ENCODE data around the gene SLC2A13.
"Not testable (repeated sequence)": the region's sequence is repeated elsewhere in the genome, so short reads cannot be mapped to it uniquely, and the experiment has no call there.

SLC2A13 gene

DNA sequence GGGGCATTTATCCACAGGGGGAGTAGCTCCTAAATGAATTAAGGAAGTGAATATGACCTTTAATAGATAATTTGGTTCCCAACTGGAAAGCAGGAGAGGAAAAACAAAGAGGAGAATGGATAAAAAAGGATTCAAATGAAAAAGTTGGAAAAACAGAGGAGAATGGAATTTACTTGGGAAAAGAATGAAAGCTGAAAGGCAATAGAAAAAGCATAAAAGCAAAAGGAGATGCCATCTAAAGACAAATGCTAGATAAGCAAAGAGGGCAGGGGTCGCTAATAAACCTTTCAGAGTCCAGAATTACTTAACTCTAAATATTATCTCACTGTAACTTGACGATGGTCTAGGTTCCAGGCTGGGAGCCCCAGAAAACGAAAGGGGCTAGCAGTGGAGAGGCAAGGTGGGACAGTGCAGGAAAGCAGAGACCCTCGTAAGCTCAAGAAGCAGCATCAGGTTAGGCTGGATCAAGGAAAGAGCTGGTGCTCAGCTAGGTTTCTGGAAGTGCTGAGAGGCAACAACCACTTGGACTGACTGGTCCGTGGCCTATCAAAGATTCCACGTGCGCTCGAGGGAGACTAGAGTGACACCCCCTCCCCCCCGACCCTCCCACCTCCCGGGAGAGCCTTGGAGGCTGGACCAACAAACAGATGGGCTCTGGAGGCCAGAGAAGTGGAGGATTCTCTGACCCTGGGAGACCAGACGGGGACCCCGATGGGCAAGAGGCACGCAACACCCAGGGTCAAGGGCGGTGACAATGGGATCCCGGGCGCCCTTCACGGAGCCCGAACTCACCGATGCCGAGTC lies 1.2 kb downstream of the SLC2A13 start:
- DNase-seq: no peak

DNA sequence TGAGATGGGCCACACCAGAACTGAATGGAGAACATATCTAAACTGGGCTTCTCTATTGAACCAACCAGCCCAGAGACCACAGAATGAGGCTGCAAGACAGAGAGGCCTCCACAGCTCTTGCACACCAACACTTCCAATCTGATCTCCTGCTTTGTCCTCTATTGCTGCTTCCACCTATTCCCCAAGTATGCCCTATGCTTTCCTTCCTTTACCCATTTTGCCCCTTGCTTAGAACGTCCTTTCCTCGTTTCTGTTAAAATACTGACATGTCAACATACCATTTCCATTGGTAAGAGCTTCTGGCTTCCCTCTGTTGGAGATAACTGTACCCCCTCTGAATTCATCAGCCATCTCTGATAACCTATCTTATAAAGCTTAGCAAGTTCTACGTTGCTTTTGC lies 2.8 kb downstream of the SLC2A13 start:
- DNase-seq: no peak

DNA sequence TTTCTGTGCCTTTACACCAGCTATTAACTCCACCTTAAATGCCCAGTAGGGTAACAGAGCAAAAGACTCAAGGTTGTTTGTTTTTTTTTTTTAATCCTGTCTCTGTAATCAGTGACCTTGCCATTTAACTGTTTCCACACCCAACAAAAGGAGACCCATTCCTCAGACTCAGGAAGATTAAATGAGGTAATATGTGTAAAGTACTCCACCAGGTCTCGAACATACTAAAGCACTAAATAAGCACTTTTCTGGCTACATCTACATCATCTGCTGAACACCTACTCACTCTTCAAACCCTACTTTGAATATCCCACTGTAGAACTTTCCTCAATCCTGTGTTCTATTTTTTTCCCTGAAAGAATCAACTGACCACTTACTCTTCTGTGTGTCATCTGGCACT lies 4.1 kb downstream of the SLC2A13 start:
- no peak for DNase-seq

DNA sequence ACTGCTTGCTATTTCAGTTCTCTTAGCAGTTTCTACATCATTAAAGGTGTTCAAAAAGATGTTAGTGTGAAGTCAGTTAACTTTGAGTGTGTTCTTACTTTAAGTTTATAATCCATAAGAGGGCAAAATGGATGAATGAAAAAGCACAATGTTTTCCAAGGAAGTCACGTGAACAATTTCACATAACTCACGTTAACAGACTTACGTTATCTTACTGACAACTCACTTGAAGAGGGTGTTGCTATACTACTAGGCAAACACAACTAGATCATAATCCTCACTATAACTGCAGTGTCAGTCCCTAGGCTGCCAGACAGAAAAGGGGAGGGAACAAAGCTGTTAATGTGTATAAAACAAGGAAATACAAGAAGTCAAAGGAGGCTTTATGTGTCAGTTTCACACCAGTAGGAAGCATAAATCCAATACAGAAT lies 6.4 kb downstream of the SLC2A13 start:
- no peak for DNase-seq

DNA sequence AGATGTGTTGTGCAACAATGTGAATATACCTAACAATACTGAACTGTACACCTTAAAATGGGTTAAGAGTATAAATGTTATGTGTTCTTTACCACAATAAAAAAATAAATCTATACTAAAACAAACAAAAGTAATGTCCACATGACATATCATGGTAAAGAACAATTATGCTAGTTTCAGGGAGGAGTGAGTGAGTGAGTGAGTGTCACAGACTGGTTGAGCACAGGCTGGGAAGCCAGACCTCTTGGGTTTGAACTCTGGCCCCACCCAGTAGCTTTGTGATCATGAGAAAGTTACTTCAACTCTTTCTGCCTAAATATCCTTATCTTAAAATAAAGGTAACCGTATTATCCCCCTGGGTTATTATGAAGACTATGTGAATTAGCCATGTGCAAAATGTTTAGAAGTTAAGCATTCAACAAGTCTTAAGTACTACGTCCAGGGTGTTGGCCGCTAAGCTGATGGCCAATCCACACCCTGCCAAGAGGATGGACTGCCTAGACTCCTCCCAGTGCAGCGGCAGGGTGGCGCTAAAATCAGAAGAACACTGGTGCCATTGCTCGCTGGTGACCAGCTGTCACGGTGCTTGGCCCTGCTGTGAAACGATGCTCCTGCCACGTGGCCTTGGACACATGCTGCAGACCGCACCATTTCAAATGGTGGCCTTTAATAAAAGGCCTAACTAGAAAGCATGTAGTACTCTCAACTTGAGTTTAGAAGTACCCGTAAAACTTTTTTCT lies 7.3 kb downstream of the SLC2A13 start:
- no peak for DNase-seq

DNA sequence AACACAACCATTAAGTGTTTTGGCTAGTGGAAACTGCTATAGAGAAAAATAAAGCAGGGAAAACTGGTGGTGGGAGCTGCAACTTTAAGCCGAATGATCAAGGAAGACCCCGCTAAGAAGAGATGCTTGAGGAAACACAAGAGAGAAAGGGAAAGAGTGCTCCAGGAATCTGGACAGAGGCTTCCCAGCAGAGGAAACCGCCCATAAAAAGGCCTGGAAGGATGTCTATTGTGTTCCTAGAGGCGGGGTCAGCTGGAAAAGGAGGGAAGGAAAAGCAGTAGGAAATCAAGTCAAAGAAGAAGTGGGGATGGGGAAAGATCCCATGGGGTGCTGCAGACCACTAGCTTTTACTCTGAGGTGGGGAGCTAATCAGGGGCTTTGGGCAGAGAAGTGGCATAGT lies 12.4 kb downstream of the SLC2A13 start:
- DNase-seq: no peak

DNA sequence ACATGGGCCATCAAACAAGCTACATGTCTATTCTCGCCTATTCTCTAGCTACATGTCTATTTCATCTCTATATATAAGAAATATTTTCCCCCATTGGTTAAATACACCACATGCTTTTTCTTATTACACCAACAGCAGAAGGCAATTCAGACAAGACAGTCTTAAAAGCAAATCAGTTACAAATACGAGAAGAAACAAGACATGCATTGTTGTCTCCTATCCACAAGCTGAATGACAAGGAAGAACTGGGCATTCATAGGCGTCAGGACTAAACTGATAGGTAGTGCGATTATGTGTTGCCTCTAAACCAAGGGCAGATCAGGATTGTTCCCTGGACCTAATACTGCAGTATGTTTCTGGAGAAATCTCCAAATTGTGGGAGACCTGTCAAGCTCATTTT lies 19.4 kb downstream of the SLC2A13 start:
- no peak for DNase-seq

DNA sequence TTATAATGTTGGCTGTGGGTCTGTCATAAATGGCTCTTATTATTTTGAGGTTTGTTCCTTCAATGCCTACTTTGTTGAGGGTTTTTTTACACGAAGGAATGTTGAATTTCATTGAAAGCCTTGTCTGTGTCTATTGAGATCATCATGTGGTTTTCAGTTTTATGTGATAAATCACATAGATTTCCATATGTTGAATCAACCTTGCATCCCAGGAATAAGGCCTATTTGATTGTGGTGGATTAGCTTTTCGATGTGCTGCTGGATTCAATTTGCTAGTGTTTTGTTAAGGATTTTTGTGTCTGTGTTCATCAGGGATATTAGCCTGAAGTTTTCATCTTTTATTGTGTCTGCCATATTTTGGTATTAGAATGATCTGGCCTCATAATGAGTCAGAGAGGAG lies 27.6 kb downstream of the SLC2A13 start:
- DNase-seq: no peak

DNA sequence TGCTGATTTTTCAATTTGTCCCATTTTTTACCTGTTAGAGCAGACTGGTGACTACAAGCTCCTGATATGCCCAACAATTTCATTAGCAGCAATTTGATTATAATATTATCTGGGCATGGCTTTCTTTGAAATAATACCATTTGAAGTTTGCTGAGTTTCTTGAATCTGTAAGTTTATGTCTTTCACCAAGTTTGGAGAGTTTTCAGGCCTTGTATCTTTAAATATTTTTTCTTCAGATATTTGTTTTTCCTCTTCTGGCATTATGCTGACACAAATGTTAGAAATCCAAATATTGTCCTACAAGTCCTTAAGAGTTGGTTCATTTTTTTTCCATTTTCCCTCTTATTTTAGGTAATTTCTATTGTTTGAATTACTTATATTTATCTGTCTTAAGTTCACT lies 30.4 kb downstream of the SLC2A13 start:
- no peak for DNase-seq

DNA sequence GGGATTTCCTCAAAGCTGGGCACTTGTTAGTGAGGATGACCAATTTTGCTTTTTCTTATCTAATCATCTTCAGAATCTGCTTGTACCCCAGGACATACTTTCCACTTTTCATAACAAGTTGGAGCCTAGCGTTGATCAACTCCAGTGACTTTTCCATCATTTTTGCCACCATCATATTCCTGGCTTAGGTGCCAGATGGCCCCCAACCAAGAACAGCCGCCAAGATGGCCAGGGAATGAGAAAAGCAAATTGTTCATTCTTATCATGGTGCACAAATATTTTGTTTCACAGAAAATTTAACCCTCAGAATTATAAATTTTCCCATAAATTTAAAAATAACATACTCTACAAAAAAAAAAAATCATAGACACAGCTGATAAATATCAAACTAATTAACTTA lies 37.5 kb downstream of the SLC2A13 start:
- no peak for DNase-seq

DNA sequence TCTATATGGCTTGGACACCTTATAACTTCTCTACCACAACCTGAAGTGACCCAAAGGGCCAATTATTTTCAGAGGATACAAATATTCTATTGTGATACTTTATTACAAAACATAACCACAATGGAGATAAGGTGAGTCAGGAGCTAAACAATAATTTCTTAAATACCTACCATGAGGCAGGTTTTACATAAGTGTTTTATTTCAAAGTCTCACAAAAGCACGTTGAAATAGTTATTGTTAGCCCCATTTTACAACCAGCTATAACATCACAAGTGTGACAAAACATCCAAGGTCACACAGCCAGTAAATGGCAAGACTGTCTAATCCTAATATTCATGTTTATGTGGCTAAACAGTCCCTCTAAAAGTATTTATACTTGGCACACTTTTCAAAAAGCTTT lies 40.2 kb downstream of the SLC2A13 start:
- DNase-seq: no peak

DNA sequence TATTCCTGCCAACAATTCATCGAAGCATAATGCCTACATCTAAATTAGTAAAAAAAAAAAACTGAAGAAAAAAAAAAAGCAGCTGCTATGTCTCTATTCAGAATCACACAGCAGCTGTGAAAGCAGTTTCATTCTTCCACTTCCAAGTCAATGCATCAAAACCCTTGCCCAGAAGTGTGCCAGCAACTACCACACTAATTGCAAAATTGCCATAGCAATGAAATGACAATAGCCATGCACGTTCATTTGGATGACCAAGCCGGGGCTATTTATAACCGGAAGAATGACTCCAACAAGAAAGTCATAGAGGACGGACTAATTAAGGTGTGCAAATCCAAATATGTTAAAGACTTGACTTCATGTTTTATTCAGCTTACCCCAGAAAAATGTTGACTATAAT lies 42.5 kb downstream of the SLC2A13 start:
- no peak for DNase-seq

DNA sequence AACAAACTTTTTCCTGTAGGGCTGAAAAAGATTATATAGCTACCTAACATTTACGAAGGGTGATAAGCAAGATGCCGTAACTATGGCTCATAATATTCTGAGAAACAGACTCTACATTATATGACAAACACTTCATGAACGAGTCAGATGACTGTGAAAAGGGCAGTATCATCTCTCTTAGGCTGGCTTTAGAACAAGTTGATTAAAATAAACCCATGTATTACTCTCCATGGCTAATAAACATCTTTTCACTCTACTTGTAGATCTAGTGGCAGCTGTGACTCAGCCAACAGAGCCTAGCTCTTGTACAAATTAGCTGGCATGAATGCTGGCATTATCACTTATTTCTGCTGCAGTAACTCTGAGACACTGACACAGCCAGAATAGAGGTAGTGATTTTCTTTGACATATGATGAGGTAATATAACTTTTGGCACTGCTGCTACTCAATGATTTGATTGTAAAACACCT lies 47.1 kb downstream of the SLC2A13 start:
- no peak for DNase-seq

DNA sequence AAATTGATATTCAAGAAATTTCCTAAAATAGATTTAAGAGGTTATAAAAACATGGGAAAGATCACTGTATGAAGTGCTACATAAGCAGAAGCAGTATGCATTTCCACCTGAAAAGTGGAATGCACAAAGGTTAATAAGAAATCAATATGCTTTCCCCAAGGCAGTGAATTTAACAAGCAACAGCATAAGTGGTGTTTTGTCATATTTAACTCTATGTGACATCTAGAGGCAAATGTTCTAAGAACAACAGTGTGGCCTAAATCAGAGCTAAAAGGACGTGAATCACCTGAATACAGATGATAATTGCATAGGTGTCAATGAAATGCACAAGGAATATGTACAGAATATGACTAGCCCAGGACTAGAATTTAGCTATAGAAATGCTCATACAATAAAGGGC lies 49.5 kb downstream of the SLC2A13 start:
- no peak for DNase-seq

DNA sequence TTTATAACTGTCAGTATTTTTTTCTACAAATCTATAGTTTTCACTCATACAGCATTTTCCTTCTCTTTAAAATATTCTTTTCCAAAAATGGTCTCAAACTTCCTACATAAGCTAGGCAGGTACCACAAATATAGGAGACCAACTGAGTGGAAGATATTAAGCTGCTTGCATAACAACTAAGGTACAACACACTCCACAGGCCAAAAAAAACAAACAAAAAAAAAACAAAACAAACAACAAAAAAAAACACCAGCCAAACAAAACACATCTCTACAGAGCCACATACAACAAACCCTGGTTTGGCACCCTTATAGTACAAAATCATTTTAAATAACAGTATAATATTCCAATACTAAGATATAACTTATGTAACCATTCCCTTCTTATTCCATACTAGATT lies 50.1 kb downstream of the SLC2A13 start:
- no peak for DNase-seq

DNA sequence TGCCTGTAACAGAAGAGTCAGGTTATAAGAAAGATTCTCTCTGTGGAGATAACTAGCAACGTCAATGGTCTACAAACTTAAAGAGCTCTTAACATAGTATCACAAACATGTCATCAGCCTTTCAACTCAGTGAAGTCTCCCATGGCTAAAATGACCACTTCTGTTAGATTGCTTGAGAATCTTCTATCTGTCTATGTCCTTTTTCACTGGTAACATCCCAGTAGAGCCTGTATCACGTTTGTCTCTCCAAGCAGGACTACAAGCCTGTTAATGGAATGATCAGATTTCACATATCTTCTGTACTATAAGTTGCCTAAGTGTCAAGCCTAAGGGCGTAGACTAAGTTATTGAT lies 50.7 kb downstream of the SLC2A13 start:
- no peak for DNase-seq

DNA sequence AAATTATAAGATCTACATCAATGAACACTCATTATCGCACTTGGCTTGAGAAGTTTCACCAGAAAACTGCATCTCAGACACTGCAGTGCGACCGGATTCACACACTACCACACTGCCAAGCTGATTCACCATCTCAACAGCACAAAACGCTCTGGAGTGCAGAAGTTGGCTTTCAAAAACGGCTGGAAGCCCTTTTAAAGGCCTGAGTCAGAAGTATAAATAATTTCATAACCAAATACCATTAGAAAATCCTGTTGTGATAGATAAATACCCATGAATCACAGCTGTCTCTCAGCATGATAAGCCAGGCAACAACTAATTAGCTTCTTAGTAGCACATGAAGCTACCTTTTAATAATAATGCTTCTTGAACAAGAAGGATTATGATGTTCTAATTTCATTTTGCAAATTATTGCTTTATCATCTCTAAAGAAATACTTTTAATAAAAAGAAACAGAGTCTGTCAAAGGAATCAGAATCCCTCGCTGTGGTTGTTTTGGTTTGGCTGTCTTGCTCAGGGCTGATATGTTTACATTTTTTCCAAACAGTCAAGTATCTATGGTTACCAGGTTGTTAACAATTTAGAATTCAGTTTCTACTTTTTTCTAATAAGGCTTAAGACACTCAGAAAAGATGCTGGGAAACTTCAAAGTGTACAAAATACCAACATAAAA lies 51.2 kb downstream of the SLC2A13 start:
- no peak for DNase-seq

DNA sequence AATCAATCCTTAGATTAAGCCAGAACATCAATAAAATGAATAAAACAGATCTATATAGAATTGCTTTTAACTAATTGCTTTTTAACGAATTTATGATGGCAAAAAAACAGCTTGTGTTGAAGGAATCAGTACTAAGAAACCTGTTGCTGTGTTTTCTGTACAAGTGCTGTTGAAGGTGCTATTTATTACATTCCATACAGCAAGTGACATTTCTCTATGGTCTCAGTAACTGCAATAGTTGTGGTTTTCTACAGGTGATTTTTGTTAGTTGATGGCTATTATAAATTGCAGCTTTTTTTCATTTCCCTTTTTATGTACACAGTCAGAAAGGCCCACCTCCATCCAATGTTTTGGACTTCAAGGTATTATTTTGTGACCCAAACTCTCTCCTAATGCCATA lies 56.6 kb downstream of the SLC2A13 start:
- DNase-seq: no peak

DNA sequence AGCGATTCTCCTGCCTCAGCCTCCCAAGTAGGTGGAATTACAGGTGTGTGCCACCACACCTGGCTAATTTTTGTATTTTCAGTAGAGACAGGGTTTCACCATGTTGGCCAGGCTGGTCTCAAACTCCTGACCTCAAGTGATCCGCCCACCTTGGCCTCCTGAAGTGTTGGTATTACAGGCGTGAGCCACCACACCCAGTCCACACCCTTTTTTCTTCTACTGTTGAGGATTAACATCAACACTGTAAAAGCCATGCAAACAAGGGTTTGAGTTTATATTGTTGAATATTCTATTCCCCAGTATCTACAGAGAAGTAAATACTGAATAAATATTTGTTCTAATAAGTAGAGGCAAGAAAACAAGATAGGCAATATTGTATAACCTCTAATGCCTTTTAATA lies 58.9 kb downstream of the SLC2A13 start:
- DNase-seq: not testable (repeated sequence)

DNA sequence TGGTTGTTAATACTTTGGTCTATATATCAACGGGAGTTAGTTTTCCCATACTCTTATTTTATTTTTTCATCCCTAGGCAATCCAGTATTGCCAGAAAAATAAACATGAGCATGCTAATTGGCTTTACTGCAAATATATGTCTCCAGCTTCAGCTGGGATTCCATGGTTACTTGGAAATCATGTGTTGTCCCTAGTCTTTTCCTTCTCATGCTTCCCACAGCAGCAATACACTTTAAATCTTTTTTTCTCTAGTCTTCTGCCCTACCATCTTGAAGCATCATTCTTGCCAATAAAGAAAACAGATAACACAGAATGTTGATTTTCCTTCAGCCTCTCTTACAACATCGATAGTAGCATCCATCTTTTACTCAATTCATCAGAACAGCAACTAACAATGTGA lies 60.2 kb downstream of the SLC2A13 start:
- no peak for DNase-seq

DNA sequence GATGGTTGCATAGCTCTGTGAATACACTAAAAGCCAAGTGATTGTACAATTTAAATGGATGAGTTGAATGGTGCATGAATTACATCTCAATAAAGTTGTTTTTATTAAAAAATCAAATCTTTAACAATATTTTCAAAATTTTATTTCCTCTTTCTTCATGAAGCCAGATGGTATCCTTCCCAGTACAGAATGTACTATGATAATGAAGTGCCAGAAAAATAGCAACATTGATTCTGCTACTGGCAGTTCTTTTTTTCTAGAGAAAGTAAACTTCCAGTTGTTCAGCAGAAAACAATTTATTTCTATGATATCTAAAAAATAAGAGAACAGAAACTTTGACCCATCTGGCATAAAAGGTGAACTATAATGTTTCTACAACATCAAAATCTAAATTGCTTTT lies 61.5 kb downstream of the SLC2A13 start:
- no peak for DNase-seq

DNA sequence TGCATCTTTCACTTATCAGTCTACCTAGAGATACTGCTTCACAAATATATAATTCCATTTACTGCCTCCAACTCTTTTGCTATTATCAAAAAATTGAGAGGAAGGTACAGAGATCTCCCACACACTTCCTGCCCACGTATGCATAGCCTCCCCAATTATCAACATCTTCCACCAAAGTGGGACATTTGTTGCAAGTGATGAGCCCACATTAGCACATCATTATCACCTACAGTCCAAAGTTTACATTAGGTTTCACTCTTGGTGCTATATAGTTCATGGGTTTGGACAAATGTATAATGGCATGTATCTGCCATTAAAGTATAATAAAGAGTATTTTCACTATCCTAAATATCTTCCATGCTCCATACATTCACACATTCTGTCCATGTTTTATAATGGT lies 66.3 kb downstream of the SLC2A13 start:
- DNase-seq: no peak

DNA sequence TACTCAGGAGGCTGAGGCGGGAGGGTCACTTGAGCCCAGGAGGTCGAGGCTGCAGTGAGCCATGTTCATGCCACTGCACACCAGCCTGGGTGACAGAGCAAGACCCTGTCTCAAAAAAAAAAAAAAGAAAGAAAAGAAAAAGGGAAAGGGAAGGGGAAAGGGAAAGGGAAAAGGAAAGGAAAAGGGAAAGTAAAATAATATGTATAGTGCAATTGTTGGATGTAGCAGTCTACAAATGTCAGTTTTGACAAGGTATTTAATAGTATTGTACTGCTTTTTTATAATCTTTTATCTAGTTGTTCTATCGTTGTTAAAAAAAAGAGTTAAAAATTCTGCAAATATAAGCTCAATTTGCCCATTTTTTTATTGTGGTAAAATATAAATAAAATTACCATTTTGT lies 67.3 kb downstream of the SLC2A13 start:
- DNase-seq: no peak

DNA sequence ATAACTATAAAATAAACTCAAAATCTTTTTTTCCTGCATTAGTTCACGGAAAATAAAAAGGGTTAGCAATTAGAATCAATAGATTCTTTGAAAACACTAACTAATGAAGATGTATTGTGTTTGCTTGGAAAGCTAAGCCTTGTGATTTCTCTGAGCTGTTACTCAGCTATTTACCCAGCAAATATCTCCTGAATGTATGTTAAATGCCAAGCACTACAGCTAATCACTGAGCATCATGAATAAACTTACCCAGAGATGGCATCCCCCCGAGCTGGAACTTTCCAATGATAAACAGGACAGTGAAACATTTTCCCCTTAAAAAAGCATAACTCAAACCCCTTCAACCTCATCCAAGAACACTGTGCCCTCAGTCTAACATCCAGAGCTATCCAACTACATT lies 71.2 kb downstream of the SLC2A13 start:
- DNase-seq: no peak

All from bone marrow (tissue), 2 donors.